Tibial nerve (tissue), 3 donors: ENCODE data around the gene BBS1.

ENCODE experiments used
- POLR2A ChIP-seq, 2 donors: fragments of 450-650 bp; IDR thresholded peaks; one replicate each; pipeline ENCODE4 v1.6.1; 2017; ENCODE audit warnings: antibody characterized with exemption in 2 of 2, mild to moderate bottlenecking in 2 of 2, moderate library complexity in 2 of 2
- TF ChIP-seq, protein P1 (sequence below), 5 experiments: fragments of 200-600 bp in 3 of 5; fragments of 450-650 bp in 2 of 5; sonication (generic) in 3 of 5; IDR thresholded peaks; one replicate each; pipeline ENCODE4 v1.5.1; 2016 to 2019; ENCODE audit warnings: antibody characterized with exemption in 5 of 5, mild to moderate bottlenecking in 3 of 5, moderate library complexity in 2 of 5

DNA sequence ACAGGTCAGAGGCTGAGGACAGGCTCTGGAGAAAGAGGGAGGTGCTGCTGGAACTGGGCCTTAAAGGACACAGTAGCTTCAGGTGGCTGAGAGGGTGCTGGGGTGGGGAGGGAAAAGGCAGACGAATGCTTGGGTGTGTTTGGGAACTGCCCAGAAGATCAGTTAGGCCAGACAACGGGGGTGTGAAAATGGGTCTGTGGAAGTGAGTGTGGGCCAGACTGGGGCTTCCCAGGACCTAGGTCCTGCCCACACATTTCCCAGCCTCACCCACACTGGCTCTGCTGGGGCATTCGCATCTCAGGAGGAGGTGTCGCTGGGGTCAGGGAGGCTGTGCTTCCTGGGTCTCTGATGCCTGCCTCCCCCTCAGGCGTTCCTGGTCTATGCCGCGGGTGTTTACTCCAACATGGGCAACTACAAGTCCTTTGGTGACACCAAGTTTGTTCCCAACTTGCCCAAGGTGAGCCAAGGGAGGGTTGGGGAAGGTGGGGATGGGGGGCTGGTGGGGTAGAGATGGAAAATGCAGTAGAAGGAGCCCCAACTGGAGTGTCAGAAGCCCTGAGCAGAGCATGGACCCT, 25.5 kb upstream of the BBS1 start:
- no peak for TF ChIP-seq POLR2A (IDR thresholded peaks at IDR 0.05)
- TF ChIP-seq, protein P1, sequence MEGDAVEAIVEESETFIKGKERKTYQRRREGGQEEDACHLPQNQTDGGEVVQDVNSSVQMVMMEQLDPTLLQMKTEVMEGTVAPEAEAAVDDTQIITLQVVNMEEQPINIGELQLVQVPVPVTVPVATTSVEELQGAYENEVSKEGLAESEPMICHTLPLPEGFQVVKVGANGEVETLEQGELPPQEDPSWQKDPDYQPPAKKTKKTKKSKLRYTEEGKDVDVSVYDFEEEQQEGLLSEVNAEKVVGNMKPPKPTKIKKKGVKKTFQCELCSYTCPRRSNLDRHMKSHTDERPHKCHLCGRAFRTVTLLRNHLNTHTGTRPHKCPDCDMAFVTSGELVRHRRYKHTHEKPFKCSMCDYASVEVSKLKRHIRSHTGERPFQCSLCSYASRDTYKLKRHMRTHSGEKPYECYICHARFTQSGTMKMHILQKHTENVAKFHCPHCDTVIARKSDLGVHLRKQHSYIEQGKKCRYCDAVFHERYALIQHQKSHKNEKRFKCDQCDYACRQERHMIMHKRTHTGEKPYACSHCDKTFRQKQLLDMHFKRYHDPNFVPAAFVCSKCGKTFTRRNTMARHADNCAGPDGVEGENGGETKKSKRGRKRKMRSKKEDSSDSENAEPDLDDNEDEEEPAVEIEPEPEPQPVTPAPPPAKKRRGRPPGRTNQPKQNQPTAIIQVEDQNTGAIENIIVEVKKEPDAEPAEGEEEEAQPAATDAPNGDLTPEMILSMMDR (IDR thresholded peaks at IDR 0.05) = no peak
